ENCODE data around the gene LAMTOR3.
A peak's percentile ranks its signal among the peaks of the same experiment; 100 is the strongest.

The LAMTOR3 gene

GRCh38 chr4:99887837-99888236, 6.4 kb downstream of the LAMTOR3 start:
- no peak for TF ChIP-seq CTCF (conservative IDR thresholded peaks at IDR 0.05; ENCODE audit: low read depth, low read length)
- H3K4me3 ChIP-seq (IDR thresholded peaks at IDR 0.05; ENCODE audit: insufficient read depth, low read depth, low read length) = no peak overlapping the region
- H2AFZ ChIP-seq (ENCODE audit: low read depth) = no peak overlapping the region
- no peak overlapping the region for H3K4me2 ChIP-seq
- H3K27me3 ChIP-seq (ENCODE audit: insufficient read depth, low read depth) = no peaks in the 10 kb centered on the region
- H3K9ac ChIP-seq = no peak overlapping the region
- no peak overlapping the region for H3K27ac ChIP-seq
- H3K79me2 ChIP-seq (ENCODE audit: insufficient read depth, low read depth) = peaks cover 30% of the 10 kb centered on the region
- 0 out of 2 replicates have a peak, but pooled peaks cover 4% of the 10 kb centered on the region for H4K20me1 ChIP-seq (ENCODE audit: insufficient read depth)
- H3K36me3 ChIP-seq (ENCODE audit: insufficient read depth) = no peaks in the 10 kb centered on the region; the same call in 1 of the 2 replicates
- peaks cover 17% of the 10 kb centered on the region for H3K4me1 ChIP-seq (ENCODE audit: low read depth, poor library complexity, severe bottlenecking)

- Histone ChIP-seq H3K4me3 (IDR thresholded peaks at IDR 0.05; ENCODE audit: insufficient read depth, low read depth, low read length) (no peak overlapping the region), H3K4me1 (ENCODE audit: low read depth, poor library complexity, severe bottlenecking) (peaks cover 2% of the 10 kb centered on the region), H3K4me2 (no peak overlapping the region), H3K27ac (no peak overlapping the region), H4K20me1 (ENCODE audit: insufficient read depth) (0 out of 2 replicates have a peak, but pooled peaks cover 4% of the 10 kb centered on the region), H3K36me3 (ENCODE audit: insufficient read depth) (peaks cover 1% of the 10 kb centered on the region; the same call in 1 of the 2 replicates), H2AFZ (ENCODE audit: low read depth) (no peak overlapping the region), H3K27me3 (ENCODE audit: insufficient read depth, low read depth) (no peaks in the 10 kb centered on the region), H3K9ac (no peak overlapping the region), H3K79me2 (ENCODE audit: insufficient read depth, low read depth) (peaks cover 14% of the 10 kb centered on the region; the same call in 1 of the 2 replicates)
- no peak for TF ChIP-seq CTCF (conservative IDR thresholded peaks at IDR 0.05; ENCODE audit: low read depth, low read length)
Measured at GRCh38 chr4:99886146-99886545, 8.1 kb downstream of the LAMTOR3 start.

DNA sequence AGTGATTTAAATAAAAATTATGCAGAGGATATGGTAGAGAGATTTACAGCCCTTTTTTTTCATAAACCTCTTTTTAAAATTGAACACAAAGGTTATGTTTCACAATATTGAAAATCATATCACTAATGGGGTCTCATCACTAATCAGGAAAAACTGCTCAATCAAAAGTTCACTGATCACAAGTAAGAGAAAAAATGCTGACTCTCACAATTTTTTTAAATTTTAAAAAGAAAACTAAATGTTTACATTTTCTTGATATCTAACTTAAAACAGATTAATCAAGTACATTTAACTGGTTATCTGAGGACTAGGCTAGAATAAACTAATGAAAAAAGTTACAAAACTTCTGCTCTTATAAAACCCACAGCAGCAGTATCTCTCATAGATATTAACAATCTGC, 8.5 kb downstream of the LAMTOR3 start:
- H3K27ac ChIP-seq = no peak overlapping the region
- no peaks in the 10 kb centered on the region for H3K27me3 ChIP-seq (ENCODE audit: insufficient read depth, low read depth)
- no peak overlapping the region for H3K4me3 ChIP-seq (IDR thresholded peaks at IDR 0.05; ENCODE audit: insufficient read depth, low read depth, low read length)
- H2AFZ ChIP-seq (ENCODE audit: low read depth) = no peak overlapping the region
- H3K79me2 ChIP-seq (ENCODE audit: insufficient read depth, low read depth) = peaks cover 10% of the 10 kb centered on the region; the same call in 1 of the 2 replicates
- no peaks in the 10 kb centered on the region for H3K4me1 ChIP-seq (ENCODE audit: low read depth, poor library complexity, severe bottlenecking)
- 0 out of 2 replicates have a peak, but pooled peaks cover 4% of the 10 kb centered on the region for H4K20me1 ChIP-seq (ENCODE audit: insufficient read depth)
- H3K9ac ChIP-seq = no peak overlapping the region
- TF ChIP-seq CTCF (conservative IDR thresholded peaks at IDR 0.05; ENCODE audit: low read depth, low read length) = no peak
- H3K4me2 ChIP-seq = no peak overlapping the region
- H3K36me3 ChIP-seq (ENCODE audit: insufficient read depth) = peaks cover 3% of the 10 kb centered on the region; the same call in 1 of the 2 replicates

DNA sequence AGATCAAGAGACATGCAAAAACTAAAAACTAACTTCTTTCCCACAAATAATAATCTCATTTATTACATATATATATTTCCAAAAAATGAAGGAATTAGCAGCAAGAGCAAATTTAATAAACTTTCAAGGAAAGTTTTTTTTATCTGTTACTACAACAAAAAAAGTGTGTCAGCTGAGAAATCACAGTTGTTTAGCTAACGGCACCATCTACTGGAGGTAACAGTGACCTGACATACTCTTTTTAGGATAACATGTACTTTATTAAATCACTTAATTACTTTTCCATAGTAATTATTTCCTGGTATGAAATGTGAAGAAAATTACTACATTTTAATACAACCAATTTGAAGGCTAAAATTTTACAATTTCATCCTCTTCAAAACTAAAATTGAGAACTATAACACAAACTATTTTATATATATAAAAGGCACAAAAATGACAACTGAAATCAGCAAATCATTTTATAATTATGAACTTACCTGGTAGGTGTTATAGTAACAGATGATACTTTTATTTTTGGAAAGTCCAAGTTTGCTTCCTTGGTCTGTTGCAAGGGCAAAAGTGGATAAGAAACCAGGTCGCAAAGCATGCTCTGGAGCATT, 9.1 kb downstream of the LAMTOR3 start:
- Histone ChIP-seq H4K20me1 (ENCODE audit: insufficient read depth) (0 out of 2 replicates have a peak, but pooled peaks cover 4% of the 10 kb centered on the region), H3K4me1 (ENCODE audit: low read depth, poor library complexity, severe bottlenecking) (no peaks in the 10 kb centered on the region), H2AFZ (ENCODE audit: low read depth) (no peak overlapping the region), H3K9ac (no peak overlapping the region), H3K79me2 (ENCODE audit: insufficient read depth, low read depth) (peaks cover 4% of the 10 kb centered on the region; the same call in 1 of the 2 replicates), H3K27me3 (ENCODE audit: insufficient read depth, low read depth) (no peaks in the 10 kb centered on the region), H3K4me3 (IDR thresholded peaks at IDR 0.05; ENCODE audit: insufficient read depth, low read depth, low read length) (no peak overlapping the region), H3K4me2 (no peak overlapping the region), H3K27ac (no peak overlapping the region), H3K36me3 (ENCODE audit: insufficient read depth) (peaks cover 3% of the 10 kb centered on the region; the same call in 1 of the 2 replicates)
- TF ChIP-seq CTCF (conservative IDR thresholded peaks at IDR 0.05; ENCODE audit: low read depth, low read length) = peak; percentile 63
